Retinal pigment epithelial cell (primary cell): Measurements from ENCODE around the gene CRB3.

Experiments
- DNase-seq: peaks from one replicate; pipeline ENCODE4 v3.0.0-alpha.2; 2010; ENCODE audit warnings: low read depth
- H3K4me3 ChIP-seq: 2 replicates; pipeline ENCODE4 v1.5.1; 2011; ENCODE audit warnings: mild to moderate bottlenecking, low read length, control low read depth, moderate library complexity
- TF ChIP-seq, protein P1 (sequence below): conservative IDR thresholded peaks from 2 replicates; pipeline ENCODE4 v1.5.1; 2011; ENCODE audit warnings: low read depth, low read length, control low read depth, inconsistent platforms

The CRB3 gene

DNA sequence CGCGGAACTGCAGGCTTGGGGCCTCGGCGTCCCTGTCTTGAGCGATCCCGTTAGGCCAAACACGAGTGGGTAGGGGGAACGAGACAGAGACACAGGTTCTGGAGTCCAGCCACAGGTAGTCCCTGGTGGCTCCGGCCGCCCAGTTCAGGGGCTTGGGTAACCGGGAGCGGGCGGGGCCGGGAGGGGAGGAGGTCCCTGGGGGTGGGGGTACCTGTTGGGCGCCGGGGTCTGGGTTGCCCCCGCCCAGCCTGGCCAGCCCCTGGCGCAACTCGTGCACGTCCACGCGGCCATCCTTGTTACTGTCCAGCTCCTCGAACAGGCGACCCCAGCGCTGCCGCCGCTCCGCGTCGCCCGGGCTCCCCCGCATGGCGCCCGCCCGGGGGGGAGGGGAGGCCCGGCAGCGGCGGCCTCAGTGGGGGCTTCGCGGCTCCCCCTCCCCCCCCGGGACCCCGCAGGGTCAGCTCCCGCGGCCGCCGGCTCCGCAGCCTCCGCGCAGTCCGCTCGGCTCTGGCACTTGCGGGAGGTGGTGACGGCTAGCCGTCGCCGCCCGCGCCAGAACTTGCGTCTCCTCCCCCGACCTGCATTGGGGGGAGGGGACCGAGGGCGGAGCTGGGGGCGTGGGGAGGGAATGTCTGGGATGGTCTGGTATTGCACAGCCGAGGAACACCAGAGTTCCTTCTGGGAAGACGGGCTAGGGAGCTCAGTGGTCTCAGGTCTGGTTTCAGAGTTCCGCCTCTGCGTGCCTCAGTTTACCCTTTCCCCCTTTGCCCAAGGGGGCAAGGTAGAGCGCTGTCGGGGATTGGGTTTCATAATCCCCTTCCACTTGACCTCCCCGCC lies 4.6 kb upstream of the CRB3 start, which contains the start of gene SLC25A23:
Gene SLC25A23 (minus strand): TSS at position 531 of the 837 bp plus-strand sequence. CDS start 164 bp downstream, at position 367.
- TF ChIP-seq, protein P1, sequence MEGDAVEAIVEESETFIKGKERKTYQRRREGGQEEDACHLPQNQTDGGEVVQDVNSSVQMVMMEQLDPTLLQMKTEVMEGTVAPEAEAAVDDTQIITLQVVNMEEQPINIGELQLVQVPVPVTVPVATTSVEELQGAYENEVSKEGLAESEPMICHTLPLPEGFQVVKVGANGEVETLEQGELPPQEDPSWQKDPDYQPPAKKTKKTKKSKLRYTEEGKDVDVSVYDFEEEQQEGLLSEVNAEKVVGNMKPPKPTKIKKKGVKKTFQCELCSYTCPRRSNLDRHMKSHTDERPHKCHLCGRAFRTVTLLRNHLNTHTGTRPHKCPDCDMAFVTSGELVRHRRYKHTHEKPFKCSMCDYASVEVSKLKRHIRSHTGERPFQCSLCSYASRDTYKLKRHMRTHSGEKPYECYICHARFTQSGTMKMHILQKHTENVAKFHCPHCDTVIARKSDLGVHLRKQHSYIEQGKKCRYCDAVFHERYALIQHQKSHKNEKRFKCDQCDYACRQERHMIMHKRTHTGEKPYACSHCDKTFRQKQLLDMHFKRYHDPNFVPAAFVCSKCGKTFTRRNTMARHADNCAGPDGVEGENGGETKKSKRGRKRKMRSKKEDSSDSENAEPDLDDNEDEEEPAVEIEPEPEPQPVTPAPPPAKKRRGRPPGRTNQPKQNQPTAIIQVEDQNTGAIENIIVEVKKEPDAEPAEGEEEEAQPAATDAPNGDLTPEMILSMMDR = no peak
- peak; percentile 33 for DNase-seq

DNA sequence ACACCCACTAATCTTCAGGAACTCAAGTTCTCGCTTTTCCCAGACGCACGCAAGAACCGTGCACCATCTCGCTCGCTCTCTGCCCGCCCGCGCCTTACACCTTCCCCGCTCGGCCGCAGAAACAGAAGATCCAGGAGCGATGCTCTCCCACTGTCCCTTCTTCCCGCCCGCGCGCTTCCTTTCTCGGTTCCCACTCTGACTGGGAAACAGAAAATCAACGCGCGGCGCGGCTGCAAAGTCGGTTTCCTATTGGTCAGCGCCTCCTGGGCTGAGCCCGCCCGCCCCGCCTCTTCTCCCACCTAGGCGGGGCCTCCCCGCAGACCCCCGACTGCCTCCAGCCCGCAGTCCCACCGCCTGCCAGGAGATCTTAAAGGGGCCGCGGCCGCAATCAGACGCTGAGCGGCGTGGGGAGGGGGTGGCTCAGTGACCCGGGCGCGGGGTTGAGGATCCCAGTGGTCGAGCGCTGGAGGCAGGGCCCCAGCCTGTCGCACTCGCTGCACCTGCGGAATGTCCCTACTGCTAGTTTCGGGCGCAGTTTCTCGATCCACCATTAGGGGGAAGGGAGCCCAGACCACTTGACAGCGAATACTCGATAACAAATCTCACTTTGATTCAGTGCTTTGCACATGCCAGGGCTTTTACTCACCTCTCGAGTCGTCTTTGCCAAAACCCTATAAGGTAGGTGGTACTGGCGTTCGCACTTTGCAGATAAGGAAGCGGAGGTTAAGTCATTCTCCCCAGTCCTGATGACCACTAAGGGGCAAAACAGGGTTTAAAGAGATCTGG lies 3.8 kb upstream of the CRB3 start:
- peak overlapping the region; percentile 70 for H3K4me3 ChIP-seq
- DNase-seq = peak; percentile 94
- TF ChIP-seq, protein P1 = peak; percentile 66

More for the DNA sequence above, 4.6 kb upstream of the CRB3 start, which contains the start of gene SLC25A23:
- peak within 1 kb of the TSS; percentile 70 for H3K4me3 ChIP-seq

DNA sequence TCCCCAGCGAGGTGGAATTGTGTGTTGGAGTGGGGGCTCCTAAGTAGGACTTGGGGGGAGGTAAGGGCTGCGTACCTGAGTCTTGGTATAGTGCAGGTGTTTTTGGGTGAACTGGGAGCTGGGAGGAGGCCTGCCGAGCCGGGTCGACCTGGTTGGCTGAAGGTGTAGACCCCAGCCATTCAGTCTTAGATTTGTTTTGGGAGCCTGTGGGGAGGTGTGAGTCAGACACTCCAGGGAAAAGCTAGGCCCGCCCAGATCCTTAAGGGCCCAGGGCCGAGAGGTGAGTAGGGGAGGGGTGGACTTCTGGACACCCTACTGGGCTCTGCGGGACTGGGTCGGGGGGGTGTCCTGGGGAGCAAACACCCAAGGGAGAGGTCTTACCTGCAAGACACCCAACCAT lies 935 bp downstream of the CRB3 start:
- no peak for DNase-seq
- H3K4me3 ChIP-seq = peak overlapping the region; percentile 52
- TF ChIP-seq, protein P1 = no peak

DNA sequence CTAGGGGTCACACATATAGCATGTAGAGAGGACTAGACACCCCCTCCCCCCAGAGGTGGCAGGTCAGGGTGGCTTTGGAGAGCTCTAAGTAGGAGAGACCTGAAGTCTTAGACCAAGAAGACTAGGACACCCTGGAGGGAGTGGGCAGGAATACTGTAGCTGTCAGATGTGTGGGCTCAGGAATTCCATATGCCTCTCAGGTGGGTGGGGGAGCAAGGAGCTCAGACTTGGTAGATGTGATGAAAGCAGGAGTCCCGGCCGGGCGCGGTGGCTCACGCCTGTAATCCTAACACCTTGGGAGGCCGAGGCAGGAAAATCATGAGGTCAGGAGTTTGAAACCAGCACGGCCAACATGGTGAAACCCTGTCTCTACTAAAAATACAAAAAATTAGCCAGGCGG lies 1.6 kb downstream of the CRB3 start:
- H3K4me3 ChIP-seq = no peak overlapping the region
- TF ChIP-seq, protein P1 = no peak
- DNase-seq = no peak

DNA sequence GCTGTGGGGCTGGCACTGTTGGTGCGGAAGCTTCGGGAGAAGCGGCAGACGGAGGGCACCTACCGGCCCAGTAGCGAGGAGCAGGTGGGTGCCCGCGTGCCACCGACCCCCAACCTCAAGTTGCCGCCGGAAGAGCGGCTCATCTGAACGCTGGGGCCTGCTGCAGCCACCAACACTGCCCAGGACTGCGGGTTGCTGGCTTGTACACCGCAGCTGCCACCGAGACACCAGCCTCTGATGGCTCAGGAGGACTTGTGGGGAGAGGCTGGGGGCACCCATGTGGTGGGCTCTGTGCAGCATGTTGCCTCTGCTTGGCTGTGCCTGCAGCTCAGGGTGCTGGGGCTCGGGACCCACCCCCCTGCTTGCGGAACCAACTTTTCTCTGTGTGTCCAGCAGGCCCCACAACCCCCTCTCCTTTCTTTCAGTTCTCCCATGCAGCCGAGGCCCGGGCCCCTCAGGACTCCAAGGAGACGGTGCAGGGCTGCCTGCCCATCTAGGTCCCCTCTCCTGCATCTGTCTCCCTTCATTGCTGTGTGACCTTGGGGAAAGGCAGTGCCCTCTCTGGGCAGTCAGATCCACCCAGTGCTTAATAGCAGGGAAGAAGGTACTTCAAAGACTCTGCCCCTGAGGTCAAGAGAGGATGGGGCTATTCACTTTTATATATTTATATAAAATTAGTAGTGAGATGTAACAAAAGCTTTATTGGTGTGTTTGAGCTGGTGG lies 2.6 kb downstream of the CRB3 start:
- H3K4me3 ChIP-seq = no peak overlapping the region
- TF ChIP-seq, protein P1 = no peak
- DNase-seq = no peak

DNA sequence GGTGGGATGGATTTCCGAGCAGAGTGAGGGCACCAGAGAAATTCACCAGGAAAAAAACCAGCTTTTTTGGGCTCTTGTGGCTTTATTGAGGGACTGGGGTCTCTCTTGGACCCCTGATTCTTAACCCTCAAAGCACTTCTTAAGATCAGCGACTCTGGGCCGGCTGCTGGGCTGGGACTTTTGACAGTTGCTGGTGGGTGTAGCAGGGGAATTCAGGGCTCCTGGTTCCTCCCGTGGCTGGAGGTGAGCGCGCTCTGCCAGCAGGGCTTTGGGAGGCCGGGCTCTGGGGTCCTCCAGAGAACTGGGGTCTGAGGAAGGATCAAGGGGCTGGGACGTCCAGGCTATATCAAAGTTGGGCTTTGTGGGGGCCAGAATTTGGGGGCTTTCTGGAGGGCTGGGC lies 3.3 kb downstream of the CRB3 start:
- TF ChIP-seq, protein P1 = no peak
- no peak for DNase-seq
- H3K4me3 ChIP-seq = no peak overlapping the region
